ENCODE measurements around the gene FOXP1.

The FOXP1 gene

DNA sequence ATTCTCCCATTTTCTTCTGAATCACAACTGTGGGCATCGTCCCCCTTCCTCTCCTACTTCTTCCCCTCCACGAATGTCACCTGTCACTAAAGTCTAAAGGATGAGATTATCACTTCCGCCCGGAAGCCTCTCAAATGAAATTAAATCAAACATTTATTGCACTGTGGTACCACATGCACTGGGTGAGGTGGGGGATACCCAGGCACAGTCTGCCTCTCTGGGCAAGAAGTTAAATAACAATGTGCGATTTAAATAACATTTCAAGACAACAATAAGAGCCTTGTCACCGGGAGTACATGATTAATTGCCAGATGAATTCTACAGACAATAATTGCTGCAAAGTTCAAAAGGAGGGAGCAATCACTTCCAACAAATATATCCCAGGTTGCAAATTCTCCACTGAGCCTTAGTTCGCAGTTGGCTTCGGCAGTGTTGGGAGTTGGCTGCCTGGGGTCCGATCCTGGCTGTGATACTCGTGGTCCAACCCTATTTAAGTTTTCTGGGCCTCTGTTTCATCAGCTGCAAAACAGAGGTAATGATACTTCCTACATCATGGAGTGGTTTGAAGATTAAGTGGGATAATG lies 77.7 kb downstream of the FOXP1 start:
- TF ChIP-seq, protein P1, sequence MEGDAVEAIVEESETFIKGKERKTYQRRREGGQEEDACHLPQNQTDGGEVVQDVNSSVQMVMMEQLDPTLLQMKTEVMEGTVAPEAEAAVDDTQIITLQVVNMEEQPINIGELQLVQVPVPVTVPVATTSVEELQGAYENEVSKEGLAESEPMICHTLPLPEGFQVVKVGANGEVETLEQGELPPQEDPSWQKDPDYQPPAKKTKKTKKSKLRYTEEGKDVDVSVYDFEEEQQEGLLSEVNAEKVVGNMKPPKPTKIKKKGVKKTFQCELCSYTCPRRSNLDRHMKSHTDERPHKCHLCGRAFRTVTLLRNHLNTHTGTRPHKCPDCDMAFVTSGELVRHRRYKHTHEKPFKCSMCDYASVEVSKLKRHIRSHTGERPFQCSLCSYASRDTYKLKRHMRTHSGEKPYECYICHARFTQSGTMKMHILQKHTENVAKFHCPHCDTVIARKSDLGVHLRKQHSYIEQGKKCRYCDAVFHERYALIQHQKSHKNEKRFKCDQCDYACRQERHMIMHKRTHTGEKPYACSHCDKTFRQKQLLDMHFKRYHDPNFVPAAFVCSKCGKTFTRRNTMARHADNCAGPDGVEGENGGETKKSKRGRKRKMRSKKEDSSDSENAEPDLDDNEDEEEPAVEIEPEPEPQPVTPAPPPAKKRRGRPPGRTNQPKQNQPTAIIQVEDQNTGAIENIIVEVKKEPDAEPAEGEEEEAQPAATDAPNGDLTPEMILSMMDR (IDR thresholded peaks at IDR 0.05; ENCODE audit: low read depth, low read length) = no peak
- H3K27ac ChIP-seq = no peak overlapping the region
- no peaks in the 10 kb centered on the region for H3K27me3 ChIP-seq (ENCODE audit: insufficient read depth, low read depth, severe bottlenecking)
- DNase-seq = no peak
- H3K4me3 ChIP-seq (ENCODE audit: low read depth, low read length) = no peak overlapping the region
- H3K9me3 ChIP-seq (ENCODE audit: severe bottlenecking) = no peaks in the 10 kb centered on the region
- H3K36me3 ChIP-seq = no peaks in the 10 kb centered on the region

DNA sequence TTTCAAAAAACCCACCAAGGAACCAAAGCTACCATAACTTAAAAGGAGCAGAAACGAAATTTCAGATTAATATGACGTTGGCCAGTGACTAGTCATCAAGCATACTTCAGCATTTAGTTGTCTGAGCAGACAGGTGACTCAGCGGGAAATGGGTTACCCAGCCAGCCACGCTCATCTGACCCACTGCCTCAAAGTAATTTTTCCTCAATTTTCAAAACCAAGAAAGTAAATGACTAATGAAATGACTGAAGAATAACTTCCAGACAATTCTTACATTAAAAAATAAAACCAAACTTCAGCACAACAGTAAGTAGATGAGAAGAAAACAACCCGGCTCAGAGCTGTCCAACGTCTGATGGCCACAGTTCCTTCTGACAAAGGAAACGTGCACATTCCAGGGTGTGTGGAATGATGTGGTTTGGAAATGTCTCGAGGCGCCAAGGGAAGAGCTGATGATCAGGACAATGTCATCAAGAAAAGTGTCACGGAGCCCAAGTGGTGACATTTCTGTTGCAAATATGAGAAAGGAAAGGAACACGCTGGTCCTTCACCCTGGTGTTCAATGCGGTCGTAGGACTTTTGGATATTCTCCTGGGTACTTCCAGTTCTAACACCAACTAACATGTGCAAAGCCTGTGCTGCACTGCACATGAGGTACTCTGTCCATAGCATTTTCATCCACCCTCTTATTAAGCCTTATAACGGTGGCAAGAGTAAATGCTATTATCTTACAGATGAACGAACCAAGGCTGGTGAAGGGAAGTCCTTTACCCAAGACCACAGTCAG lies 79.1 kb downstream of the FOXP1 start:
- H3K4me3 ChIP-seq (ENCODE audit: low read depth, low read length) = no peak overlapping the region
- no peaks in the 10 kb centered on the region for H3K27me3 ChIP-seq (ENCODE audit: insufficient read depth, low read depth, severe bottlenecking)
- H3K27ac ChIP-seq = no peak overlapping the region
- H3K36me3 ChIP-seq = no peaks in the 10 kb centered on the region
- DNase-seq = no peak
- no peaks in the 10 kb centered on the region for H3K9me3 ChIP-seq (ENCODE audit: severe bottlenecking)
- TF ChIP-seq, protein P1 (IDR thresholded peaks at IDR 0.05; ENCODE audit: low read depth, low read length) = no peak

DNA sequence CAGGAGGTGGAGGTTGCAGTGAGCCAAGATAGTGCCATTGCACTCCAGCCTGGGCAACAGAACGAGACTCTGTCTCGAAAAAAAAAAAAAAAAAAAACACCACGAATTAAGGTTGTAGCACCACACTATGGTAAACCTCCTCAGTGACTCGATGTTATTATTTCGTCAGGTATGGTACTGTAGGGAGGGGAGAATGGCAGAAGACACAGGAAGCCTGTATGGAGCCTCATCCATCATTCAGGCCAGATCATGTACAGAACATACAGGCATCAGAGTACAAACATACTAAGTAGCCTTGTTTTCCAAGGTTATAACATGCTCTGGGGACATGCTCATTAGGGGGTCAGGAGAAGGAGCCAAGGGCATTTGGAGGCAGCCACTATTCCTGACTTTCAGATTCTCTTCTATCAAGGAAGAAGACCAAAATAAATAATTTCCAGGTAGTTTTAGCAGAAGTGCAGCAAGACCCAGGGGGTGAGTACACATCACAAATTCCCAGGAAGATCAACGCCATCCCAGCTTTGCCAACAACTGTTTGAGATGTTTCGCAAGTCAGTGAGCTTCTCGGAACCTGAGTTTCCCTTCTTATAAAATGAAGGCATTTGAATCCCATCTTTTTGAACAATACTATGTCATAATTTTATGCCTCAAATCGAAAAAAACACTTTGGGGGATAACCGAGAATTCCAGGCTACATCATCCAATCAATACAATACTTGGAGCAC lies 79.8 kb downstream of the FOXP1 start:
- Histone ChIP-seq H3K4me3 (ENCODE audit: low read depth, low read length) (no peak overlapping the region), H3K27ac (no peak overlapping the region)
- DNase-seq = no peak

DNA sequence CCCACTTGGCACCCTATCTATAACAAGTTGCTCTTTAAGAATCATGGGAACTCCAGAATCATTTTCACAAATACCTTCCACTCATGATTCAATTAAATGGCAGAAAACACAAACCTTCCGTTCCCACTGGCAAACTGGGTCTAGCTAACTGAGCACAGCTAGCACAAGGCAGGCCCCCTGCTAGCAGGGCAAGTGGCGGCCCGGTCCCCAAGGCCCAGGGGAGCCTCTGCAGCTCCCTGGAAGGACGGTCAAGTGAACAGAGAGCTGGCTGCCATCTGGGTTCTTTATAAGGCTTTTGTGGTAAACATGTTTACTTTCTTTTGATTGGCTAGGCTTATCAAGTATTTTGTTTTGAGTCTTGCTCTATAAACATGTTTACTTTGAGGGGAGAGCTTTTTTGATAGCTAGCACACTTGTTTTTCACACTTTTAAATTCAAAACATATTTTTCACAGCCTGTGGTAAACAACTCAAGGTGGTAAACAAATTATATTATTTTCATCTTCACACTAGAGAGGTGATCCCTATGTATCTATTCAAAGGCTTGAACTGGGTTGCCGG lies 81.4 kb downstream of the FOXP1 start:
- H3K27ac ChIP-seq = no peak overlapping the region
- H3K9me3 ChIP-seq (ENCODE audit: severe bottlenecking) = no peaks in the 10 kb centered on the region
- H3K36me3 ChIP-seq = no peaks in the 10 kb centered on the region
- TF ChIP-seq, protein P1 (IDR thresholded peaks at IDR 0.05; ENCODE audit: low read depth, low read length) = no peak
- no peak overlapping the region for H3K4me3 ChIP-seq (ENCODE audit: low read depth, low read length)
- no peaks in the 10 kb centered on the region for H3K27me3 ChIP-seq (ENCODE audit: insufficient read depth, low read depth, severe bottlenecking)
- DNase-seq = no peak

More for the DNA sequence above, 79.8 kb downstream of the FOXP1 start:
- no peaks in the 10 kb centered on the region for H3K9me3 ChIP-seq (ENCODE audit: severe bottlenecking)
- H3K27me3 ChIP-seq (ENCODE audit: insufficient read depth, low read depth, severe bottlenecking) = no peaks in the 10 kb centered on the region
- H3K36me3 ChIP-seq = no peaks in the 10 kb centered on the region
- TF ChIP-seq, protein P1 (IDR thresholded peaks at IDR 0.05; ENCODE audit: low read depth, low read length) = no peak

DNA sequence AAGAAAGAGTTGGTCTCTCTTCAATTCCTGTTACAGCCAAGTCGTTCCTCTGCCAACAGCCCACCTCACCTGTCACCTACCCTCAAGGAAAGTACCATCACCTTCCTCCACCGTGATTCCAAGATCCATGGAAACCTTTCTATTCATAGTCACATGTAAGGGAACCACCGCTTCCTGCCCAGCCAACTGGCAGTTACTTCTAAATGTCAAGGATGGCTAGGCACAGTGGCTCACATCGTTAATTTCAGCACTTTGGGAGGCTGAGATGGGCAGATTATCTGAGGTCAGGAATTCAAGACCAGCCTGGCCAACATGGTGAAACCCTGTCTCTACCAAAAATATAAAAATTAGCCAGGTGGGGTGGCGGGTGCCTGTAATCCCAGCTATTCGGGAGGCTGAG lies 82.8 kb downstream of the FOXP1 start:
- Histone ChIP-seq H3K36me3 (no peaks in the 10 kb centered on the region), H3K4me3 (ENCODE audit: low read depth, low read length) (no peak overlapping the region), H3K27ac (no peak overlapping the region), H3K27me3 (ENCODE audit: insufficient read depth, low read depth, severe bottlenecking) (no peaks in the 10 kb centered on the region), H3K9me3 (ENCODE audit: severe bottlenecking) (no peaks in the 10 kb centered on the region)
- TF ChIP-seq, protein P1 (IDR thresholded peaks at IDR 0.05; ENCODE audit: low read depth, low read length) = no peak
- DNase-seq = no peak

Measured in WERI-Rb-1 (cell line).